ENCODE measurements around the gene GPS2. TPM values are rescaled to one million over a fixed set of nuclear protein-coding genes. Genes with fewer than 3 reads are reported as not detected.

The GPS2 gene
- total RNA-seq, 1 experiment from 2014 or later, result 62.6 TPM

GRCh38 chr17:7293159-7293558 lies 22.0 kb downstream of the GPS2 start:
- Histone ChIP-seq H2BK5ac (ENCODE audit: insufficient read length, low read length) (no peak overlapping the region), H4K8ac (replicated peaks; ENCODE audit: insufficient read length, low read depth, low read length) (no peak overlapping the region), H2BK15ac (ENCODE audit: low read depth, low read length) (no peak overlapping the region), H3K9ac (ENCODE audit: extremely low read depth, insufficient read length, low read length) (no peak overlapping the region), H3K4me1 (ENCODE audit: insufficient read depth, low read length) (peaks cover 4% of the 10 kb centered on the region; the same call in 1 of the 2 replicates), H3K79me1 (ENCODE audit: insufficient read depth, low read depth, low read length, poor library complexity, severe bottlenecking) (no peaks in the 10 kb centered on the region), H2AFZ (ENCODE audit: low read length) (no peak overlapping the region), H2AK5ac (ENCODE audit: insufficient read length, low read length) (no peak overlapping the region), H4K91ac (ENCODE audit: insufficient read length, low read depth, low read length) (no peak overlapping the region), H2BK120ac (ENCODE audit: low read depth, low read length, poor library complexity, severe bottlenecking) (no peak overlapping the region), H3K9me3 (ENCODE audit: control insufficient read depth, low read depth, low read length) (no peaks in the 10 kb centered on the region), H2BK12ac (ENCODE audit: insufficient read length, low read depth, low read length) (no peak overlapping the region), H4K5ac (ENCODE audit: insufficient read length, low read depth, low read length) (no peak overlapping the region), H3K56ac (ENCODE audit: insufficient read length, low read depth, low read length) (no peak overlapping the region), H3K18ac (ENCODE audit: insufficient read length, low read depth, low read length) (no peak overlapping the region), H2BK20ac (ENCODE audit: low read depth, low read length, poor library complexity, severe bottlenecking) (no peak overlapping the region), H3K4ac (ENCODE audit: low read depth, low read length) (no peak overlapping the region), H3K23ac (ENCODE audit: insufficient read length, low read depth, low read length) (no peak overlapping the region), H3K4me2 (ENCODE audit: insufficient read depth, insufficient read length, low read length) (peak overlapping the region; percentile 49), H3K14ac (ENCODE audit: insufficient read depth, low read length) (no peak overlapping the region), H4K20me1 (ENCODE audit: control insufficient read depth, insufficient read depth, insufficient read length) (no peaks in the 10 kb centered on the region), H3T11ph (ENCODE audit: low read length) (no peak overlapping the region), H3K27ac (ENCODE audit: insufficient read length, low read depth, low read length) (no peak overlapping the region), H3K27me3 (ENCODE audit: insufficient read depth, low read length) (peaks cover 2% of the 10 kb centered on the region), H3K23me2 (ENCODE audit: insufficient read length, low read depth, low read length, poor library complexity, severe bottlenecking) (peaks cover 4% of the 10 kb centered on the region), H3K79me2 (ENCODE audit: insufficient read depth, low read length) (no peaks in the 10 kb centered on the region)
- Mint-ChIP-seq H3K4me3 (peak overlapping the region in 1 of 2 experiments; percentile 81; a peak in 3 of 5 replicates), H3K4me1 (peaks cover 14 to 31% of the 10 kb centered on the region in 2 experiments), H3K36me3 (ENCODE audit: insufficient read depth in 1 of 3, low read depth in 3 of 3) (peaks cover 0 to 3% (median 0%) of the 10 kb centered on the region in 3 experiments; a peak in 2 of 7 replicates), H3K27ac (no peak overlapping the region), H3K9me3 (peaks cover 3% of the 10 kb centered on the region in 2 experiments; a peak in 3 of 5 replicates), H3K27me3 (ENCODE audit: low read depth) (peaks cover 60% of the 10 kb centered on the region)
- DNase-seq, result no peak
- no CpG with 5 or more reads among the region's 11 CpGs for WGBS (ENCODE audit: extremely low coverage, insufficient read length, low lambda C conversion rate)
- TF ChIP-seq CTCF (conservative IDR thresholded peaks at IDR 0.05), result no peak

All from H9 (cell line).